ENCODE results near the gene TMEM181.
"Not testable (repeated sequence)": the region's sequence is repeated elsewhere in the genome, so short reads cannot be mapped to it uniquely, and the experiment has no call there.

The TMEM181 gene

GRCh38 chr6:158597565-158597964, 37.7 kb downstream of the TMEM181 start:
- no peak for DNase-seq

- DNase-seq = no peak
These were observed 39.7 kb downstream of the TMEM181 start for GRCh38 chr6:158599635-158600034.

GRCh38 chr6:158603261-158604047, 43.6 kb downstream of the TMEM181 start:
- no peak for DNase-seq

GRCh38 chr6:158604048-158604406, 44.1 kb downstream of the TMEM181 start:
- DNase-seq = no peak

- peak; percentile 86 to 90 for DNase-seq
These were observed 45.5 kb downstream of the TMEM181 start for GRCh38 chr6:158605266-158605878.

GRCh38 chr6:158606011-158606410, 46.1 kb downstream of the TMEM181 start:
- DNase-seq = not testable (repeated sequence)

- DNase-seq = no peak
These were observed 47.0 kb downstream of the TMEM181 start for GRCh38 chr6:158606935-158607334.

- no peak for DNase-seq
These were observed 47.7 kb downstream of the TMEM181 start for GRCh38 chr6:158607411-158608170.

- DNase-seq = no peak
These were observed 48.3 kb downstream of the TMEM181 start for GRCh38 chr6:158608221-158608620.

- DNase-seq = no peak
These were observed 49.7 kb downstream of the TMEM181 start for GRCh38 chr6:158609455-158610155.

- no peak for DNase-seq
These were observed 50.6 kb downstream of the TMEM181 start for GRCh38 chr6:158610319-158610968.

- DNase-seq = no peak
These were observed 51.1 kb downstream of the TMEM181 start for GRCh38 chr6:158611039-158611438.

GRCh38 chr6:158611541-158612370, 51.9 kb downstream of the TMEM181 start:
- no peak for DNase-seq

- not testable (repeated sequence) for DNase-seq
These were observed 54.7 kb downstream of the TMEM181 start for GRCh38 chr6:158614606-158615005.

GRCh38 chr6:158618289-158618688, 58.4 kb downstream of the TMEM181 start:
- DNase-seq = not testable (repeated sequence)

- no peak for DNase-seq
These were observed 60.3 kb downstream of the TMEM181 start for GRCh38 chr6:158619922-158620801.

- no peak for DNase-seq
These were observed 61.2 kb downstream of the TMEM181 start for GRCh38 chr6:158620963-158621693.

GRCh38 chr6:158621694-158622544, 62.0 kb downstream of the TMEM181 start:
- no peak for DNase-seq
